GM19468 (cell line): ENCODE data around the gene UGT2B28.
"Not testable (repeated sequence)": the region's sequence is repeated elsewhere in the genome, so short reads cannot be mapped to it uniquely, and the experiment has no call there.

Experiments
- ATAC-seq: cut with Tn5 transposase; IDR thresholded peaks from one replicate; pipeline ENCODE4 v1.9.1; 2021; ENCODE audit warnings: mild to moderate bottlenecking, moderate library complexity, moderate number of reproducible peaks; ENCODE audit not compliant: unreplicated experiment; ENCODE audit errors: extremely low read depth

The UGT2B28 gene

GRCh38 chr4:69335485-69335884, 55.2 kb downstream of the UGT2B28 start:
- ATAC-seq, result not testable (repeated sequence)

GRCh38 chr4:69343114-69343513, 62.8 kb downstream of the UGT2B28 start:
- not testable (repeated sequence) for ATAC-seq

GRCh38 chr4:69343558-69344420, 63.5 kb downstream of the UGT2B28 start:
- not testable (repeated sequence) for ATAC-seq
